ENCODE measurements around the gene MKI67.

Gene MKI67, protein sequence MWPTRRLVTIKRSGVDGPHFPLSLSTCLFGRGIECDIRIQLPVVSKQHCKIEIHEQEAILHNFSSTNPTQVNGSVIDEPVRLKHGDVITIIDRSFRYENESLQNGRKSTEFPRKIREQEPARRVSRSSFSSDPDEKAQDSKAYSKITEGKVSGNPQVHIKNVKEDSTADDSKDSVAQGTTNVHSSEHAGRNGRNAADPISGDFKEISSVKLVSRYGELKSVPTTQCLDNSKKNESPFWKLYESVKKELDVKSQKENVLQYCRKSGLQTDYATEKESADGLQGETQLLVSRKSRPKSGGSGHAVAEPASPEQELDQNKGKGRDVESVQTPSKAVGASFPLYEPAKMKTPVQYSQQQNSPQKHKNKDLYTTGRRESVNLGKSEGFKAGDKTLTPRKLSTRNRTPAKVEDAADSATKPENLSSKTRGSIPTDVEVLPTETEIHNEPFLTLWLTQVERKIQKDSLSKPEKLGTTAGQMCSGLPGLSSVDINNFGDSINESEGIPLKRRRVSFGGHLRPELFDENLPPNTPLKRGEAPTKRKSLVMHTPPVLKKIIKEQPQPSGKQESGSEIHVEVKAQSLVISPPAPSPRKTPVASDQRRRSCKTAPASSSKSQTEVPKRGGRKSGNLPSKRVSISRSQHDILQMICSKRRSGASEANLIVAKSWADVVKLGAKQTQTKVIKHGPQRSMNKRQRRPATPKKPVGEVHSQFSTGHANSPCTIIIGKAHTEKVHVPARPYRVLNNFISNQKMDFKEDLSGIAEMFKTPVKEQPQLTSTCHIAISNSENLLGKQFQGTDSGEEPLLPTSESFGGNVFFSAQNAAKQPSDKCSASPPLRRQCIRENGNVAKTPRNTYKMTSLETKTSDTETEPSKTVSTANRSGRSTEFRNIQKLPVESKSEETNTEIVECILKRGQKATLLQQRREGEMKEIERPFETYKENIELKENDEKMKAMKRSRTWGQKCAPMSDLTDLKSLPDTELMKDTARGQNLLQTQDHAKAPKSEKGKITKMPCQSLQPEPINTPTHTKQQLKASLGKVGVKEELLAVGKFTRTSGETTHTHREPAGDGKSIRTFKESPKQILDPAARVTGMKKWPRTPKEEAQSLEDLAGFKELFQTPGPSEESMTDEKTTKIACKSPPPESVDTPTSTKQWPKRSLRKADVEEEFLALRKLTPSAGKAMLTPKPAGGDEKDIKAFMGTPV (N-terminal part only)

DNA sequence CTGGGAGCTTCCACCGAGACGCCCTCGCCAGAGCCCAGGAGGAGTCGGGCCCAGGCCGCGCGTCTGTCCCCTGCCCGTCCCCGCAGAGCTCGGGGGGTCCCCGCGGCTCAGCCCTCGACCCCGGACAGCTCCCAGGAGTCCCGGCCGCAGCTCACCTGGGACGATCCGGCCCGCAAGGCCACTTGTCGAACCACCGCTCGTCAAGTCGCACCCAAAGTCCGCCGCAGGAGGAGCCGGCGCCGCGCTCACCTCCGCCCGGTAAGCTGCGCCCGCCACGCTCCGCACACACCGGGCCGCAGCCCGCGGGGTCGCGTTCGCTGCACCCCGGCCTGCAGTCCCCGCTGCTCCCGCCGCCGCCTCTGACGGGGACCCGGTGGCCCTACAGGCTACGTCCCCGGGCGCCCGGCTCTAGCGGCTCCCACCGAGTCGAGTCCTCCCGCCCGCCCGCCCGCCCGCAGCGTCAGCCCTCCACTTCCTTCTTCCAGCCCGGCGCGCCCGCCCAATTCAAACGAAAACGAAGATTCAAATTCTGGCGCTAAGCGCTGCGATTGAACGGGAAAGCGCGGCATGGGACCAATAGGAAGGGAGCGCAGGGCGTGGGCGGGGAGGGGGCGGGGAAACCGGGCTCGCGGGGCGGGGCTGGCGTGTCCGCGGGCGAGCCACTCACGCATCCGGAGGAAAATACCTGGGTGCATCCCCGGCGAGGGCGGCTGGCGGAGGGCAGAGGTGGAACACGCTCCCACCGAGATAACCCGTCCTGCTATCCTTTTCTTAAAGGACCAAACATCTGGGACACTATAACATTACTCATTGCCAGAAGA, at the start of gene MKI67:
Gene MKI67 (minus strand): TSS at position 480 of the 821 bp plus-strand sequence. CDS start 756 bp downstream, outside the sequence.
- H3K4me3 ChIP-seq (ENCODE audit: control insufficient read depth, low read depth, low read length), result peak within 1 kb of the TSS; percentile 85
- TF ChIP-seq, protein P1, sequence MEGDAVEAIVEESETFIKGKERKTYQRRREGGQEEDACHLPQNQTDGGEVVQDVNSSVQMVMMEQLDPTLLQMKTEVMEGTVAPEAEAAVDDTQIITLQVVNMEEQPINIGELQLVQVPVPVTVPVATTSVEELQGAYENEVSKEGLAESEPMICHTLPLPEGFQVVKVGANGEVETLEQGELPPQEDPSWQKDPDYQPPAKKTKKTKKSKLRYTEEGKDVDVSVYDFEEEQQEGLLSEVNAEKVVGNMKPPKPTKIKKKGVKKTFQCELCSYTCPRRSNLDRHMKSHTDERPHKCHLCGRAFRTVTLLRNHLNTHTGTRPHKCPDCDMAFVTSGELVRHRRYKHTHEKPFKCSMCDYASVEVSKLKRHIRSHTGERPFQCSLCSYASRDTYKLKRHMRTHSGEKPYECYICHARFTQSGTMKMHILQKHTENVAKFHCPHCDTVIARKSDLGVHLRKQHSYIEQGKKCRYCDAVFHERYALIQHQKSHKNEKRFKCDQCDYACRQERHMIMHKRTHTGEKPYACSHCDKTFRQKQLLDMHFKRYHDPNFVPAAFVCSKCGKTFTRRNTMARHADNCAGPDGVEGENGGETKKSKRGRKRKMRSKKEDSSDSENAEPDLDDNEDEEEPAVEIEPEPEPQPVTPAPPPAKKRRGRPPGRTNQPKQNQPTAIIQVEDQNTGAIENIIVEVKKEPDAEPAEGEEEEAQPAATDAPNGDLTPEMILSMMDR (conservative IDR thresholded peaks at IDR 0.05; ENCODE audit: control insufficient read depth, insufficient read depth, low read depth, low read length), result no peak
- peak; percentile 82 for DNase-seq (ENCODE audit: low read depth)

- TF ChIP-seq, protein P1 (conservative IDR thresholded peaks at IDR 0.05; ENCODE audit: control insufficient read depth, insufficient read depth, low read depth, low read length), result no peak
- H3K4me3 ChIP-seq (ENCODE audit: control insufficient read depth, low read depth, low read length), result no peak overlapping the region
- no peak for DNase-seq (ENCODE audit: low read depth)
Measured at GRCh38 chr10:128174581-128175559, 48.6 kb upstream of the MKI67 start.

DNA sequence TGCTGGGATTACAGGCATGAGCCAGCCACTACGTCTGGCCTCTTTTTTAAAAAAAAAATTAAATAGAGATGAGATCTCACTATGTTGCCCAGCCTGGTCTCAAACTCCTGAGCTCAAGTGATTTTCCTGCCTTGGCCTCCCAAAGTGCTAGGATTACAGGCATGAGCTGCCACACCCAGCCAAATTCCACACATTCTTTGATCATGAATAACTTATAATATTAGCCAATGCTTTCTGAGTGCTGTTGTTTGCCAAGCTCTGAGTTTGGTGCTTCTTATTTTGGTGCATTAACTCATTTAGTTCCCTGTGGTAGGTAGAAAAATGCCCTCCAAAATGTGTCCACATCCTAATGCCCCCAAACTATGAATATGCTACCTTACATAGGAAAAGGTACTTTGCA, 47.2 kb upstream of the MKI67 start:
- peak; percentile 18 for DNase-seq (ENCODE audit: low read depth)
- TF ChIP-seq, protein P1 (conservative IDR thresholded peaks at IDR 0.05; ENCODE audit: control insufficient read depth, insufficient read depth, low read depth, low read length), result no peak
- no peak overlapping the region for H3K4me3 ChIP-seq (ENCODE audit: control insufficient read depth, low read depth, low read length)

GRCh38 chr10:128172756-128173155, 46.5 kb upstream of the MKI67 start:
- TF ChIP-seq, protein P1 (conservative IDR thresholded peaks at IDR 0.05; ENCODE audit: control insufficient read depth, insufficient read depth, low read depth, low read length), result no peak
- no peak overlapping the region for H3K4me3 ChIP-seq (ENCODE audit: control insufficient read depth, low read depth, low read length)
- DNase-seq (ENCODE audit: low read depth), result no peak

DNA sequence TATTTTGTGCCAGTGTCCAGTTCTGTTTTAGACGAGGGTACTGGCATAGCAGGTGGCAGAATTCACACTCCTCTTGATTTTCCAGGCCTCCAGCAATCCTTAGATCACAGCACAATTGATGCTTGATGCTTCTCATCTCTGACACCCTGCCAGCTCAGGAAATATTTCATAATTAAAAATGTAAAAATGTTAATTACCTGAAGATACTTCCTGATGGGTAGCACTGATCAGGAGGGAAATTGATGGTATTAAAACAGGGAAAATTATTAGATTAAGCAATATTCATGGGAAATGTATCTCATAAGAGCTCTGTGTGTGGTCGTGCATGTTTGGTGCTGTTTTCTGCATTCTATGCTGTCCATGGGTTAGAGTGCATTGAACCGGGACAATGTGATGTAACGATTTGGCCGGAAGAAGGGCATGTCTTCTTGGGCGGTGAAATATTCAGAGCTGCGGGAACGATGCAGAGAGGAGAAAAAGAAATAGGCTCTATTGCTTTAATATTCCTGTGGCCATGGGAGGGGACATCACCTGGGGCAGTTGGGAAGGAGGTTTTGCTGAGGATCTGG, 43.7 kb upstream of the MKI67 start:
- no peak overlapping the region for H3K4me3 ChIP-seq (ENCODE audit: control insufficient read depth, low read depth, low read length)
- TF ChIP-seq, protein P1 (conservative IDR thresholded peaks at IDR 0.05; ENCODE audit: control insufficient read depth, insufficient read depth, low read depth, low read length), result no peak
- DNase-seq (ENCODE audit: low read depth), result no peak

All from fibroblast of mammary gland (primary cell).